ENCODE measurements around the gene LLGL2.
"Not testable (repeated sequence)": the region's sequence is repeated elsewhere in the genome, so short reads cannot be mapped to it uniquely, and the experiment has no call there.

The LLGL2 gene

DNA sequence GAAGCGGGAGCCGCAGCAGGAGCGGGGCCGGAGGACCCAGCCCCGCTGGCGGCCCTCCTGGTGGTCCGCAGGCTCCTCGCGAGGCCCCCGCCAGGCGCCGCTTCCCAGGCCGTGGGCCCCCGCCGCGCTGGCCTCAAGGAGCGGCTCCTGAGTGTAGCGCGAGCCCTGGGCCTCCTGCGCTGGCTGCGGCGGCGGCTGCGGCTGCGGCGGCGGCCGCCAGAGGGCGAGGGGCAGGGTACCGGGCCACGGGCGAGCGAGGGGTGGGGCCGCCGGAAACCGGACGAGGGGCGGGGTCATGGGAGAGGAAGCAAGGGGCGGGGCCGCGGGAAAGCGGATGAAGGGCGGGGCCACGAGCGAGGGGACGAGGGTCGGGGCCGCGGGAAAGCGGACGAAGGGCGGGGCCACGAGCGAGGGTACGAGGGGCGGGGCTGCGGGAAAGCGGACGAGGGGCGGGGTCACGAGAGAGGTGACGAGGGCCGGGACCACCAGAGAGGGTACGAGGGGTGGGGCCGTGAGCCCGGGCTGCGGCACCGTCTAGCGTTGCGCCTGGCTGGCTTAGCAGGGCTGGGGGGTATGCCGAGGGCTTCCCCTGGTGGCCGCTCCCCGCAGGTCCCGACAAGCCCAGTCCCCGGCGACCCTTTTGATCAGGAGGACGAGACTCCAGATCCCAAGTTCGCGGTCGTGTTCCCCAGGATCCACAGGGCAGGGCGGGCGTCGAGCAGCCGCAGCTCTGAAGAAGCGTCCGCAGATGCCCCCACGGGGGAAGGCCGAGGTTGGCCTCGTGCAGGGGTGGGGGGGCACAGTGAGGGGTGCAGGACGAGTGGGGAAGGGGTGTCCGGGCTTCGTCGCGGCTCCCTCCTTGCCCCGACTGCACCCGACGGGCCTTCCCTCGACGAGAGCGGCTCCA is 63.8 kb downstream of the LLGL2 start:
- Mint-ChIP-seq H3K4me3 (peak overlapping the region; percentile 71), H3K27ac (no peak overlapping the region), H3K4me1 (peaks cover 20% of the 10 kb centered on the region), H3K36me3 (no peaks in the 10 kb centered on the region), H3K27me3 (no peaks in the 10 kb centered on the region), H3K9me3 (no peaks in the 10 kb centered on the region)
- peak; percentile 91 for ATAC-seq

DNA sequence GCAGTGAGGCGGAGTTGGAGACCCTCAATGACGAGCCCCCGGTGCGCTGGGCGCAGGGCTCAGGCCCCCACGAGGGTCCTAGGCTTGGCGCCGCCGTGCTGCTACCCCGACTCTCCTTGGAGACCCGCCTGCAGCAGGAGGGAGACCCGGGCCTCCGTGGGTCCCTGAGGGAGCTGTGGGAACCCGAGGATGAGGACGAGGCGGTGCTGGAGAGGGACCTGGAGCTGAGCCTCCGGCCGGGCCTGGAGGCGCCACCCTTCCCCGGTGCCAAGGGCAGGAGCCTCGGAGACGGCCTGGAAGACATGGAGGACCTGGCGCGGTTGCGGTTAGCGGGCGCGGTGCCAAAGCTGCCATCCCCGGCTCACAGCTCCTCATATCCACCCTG is 64.4 kb downstream of the LLGL2 start:
- H3K36me3 Mint-ChIP-seq = no peaks in the 10 kb centered on the region
- H3K9me3 Mint-ChIP-seq = no peaks in the 10 kb centered on the region
- peaks cover 20% of the 10 kb centered on the region for H3K4me1 Mint-ChIP-seq
- no peaks in the 10 kb centered on the region for H3K27me3 Mint-ChIP-seq
- H3K4me3 Mint-ChIP-seq = peak overlapping the region; percentile 34
- H3K27ac Mint-ChIP-seq = no peak overlapping the region
- ATAC-seq = no peak

DNA sequence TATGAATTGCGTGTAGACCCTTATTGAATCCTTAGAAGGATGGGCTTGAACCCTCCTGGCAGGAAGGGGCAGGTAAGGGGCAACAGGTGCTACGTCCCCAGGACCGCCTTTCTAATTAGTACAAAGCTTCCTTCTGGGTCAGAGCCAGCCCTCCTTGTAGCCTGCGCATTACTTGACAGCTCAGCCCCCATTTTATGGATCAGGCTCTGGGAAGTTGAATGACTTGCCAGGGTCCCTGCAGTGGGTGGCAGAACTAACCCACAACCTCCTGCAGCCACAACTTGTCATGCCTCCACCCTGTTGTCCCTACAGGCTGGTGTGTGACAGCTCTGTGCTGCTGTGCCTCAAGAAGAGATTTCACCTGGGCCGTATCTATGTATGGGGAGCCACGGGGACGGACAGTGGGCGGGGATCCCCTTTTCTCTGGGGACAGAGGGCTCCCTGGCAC is 64.8 kb downstream of the LLGL2 start:
- Mint-ChIP-seq H3K9me3 (no peaks in the 10 kb centered on the region), H3K4me1 (peaks cover 20% of the 10 kb centered on the region), H3K27ac (peak overlapping the region; percentile 75), H3K4me3 (peak overlapping the region; percentile 34), H3K36me3 (no peaks in the 10 kb centered on the region), H3K27me3 (no peaks in the 10 kb centered on the region)
- ATAC-seq = no peak

DNA sequence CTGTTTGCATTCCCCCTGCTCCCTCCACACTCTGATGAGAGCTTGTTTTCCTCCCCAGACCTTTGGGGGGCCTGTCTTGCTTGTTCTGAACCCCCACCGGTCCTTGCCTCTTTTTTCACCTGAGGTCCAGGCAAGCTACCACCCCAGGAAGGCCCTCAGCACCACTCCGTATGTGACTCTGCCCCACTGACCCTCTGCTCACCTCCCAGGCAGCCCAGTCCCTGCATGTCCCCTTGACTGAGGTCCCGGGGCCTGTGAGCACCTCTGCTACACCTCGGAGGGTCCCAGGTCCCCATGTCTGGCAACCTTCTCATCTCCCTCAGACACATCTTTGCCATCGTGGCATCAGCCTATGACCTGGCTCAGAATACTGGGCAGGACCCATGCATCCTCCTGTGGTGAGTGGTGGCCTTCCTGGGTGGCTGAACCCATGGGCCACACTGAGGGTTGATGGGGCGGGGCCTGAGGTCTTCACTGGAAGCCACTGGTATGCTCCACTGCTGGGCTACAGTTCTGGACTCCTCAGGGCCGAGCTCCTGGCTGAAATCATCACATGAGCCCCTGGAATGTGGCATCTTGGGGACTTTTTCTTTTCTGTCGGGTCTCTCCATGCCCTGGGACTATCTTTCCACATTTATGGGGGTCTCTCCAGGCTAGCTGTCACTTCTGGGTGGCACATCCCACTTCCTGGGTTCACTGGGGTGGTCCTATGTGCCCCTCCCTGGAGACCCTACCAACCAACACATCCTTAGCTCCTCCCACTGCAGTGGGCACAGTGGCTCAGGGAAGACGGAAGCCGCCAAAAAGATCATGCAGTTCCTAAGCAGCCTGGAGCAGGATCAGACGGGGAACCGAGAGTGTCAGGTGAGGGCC is 65.6 kb downstream of the LLGL2 start:
- H3K9me3 Mint-ChIP-seq = no peaks in the 10 kb centered on the region
- H3K27ac Mint-ChIP-seq = peak overlapping the region; percentile 75
- no peaks in the 10 kb centered on the region for H3K36me3 Mint-ChIP-seq
- peaks cover 20% of the 10 kb centered on the region for H3K4me1 Mint-ChIP-seq
- H3K27me3 Mint-ChIP-seq = no peaks in the 10 kb centered on the region
- ATAC-seq = no peak
- no peak overlapping the region for H3K4me3 Mint-ChIP-seq

- no peaks in the 10 kb centered on the region for H3K36me3 Mint-ChIP-seq
- no peak overlapping the region for H3K27ac Mint-ChIP-seq
- H3K4me3 Mint-ChIP-seq = no peak overlapping the region
- peaks cover 20% of the 10 kb centered on the region for H3K4me1 Mint-ChIP-seq
- no peaks in the 10 kb centered on the region for H3K27me3 Mint-ChIP-seq
- no peaks in the 10 kb centered on the region for H3K9me3 Mint-ChIP-seq
- ATAC-seq = no peak
These were observed 66.3 kb downstream of the LLGL2 start for GRCh38 chr17:75591722-75592302.

DNA sequence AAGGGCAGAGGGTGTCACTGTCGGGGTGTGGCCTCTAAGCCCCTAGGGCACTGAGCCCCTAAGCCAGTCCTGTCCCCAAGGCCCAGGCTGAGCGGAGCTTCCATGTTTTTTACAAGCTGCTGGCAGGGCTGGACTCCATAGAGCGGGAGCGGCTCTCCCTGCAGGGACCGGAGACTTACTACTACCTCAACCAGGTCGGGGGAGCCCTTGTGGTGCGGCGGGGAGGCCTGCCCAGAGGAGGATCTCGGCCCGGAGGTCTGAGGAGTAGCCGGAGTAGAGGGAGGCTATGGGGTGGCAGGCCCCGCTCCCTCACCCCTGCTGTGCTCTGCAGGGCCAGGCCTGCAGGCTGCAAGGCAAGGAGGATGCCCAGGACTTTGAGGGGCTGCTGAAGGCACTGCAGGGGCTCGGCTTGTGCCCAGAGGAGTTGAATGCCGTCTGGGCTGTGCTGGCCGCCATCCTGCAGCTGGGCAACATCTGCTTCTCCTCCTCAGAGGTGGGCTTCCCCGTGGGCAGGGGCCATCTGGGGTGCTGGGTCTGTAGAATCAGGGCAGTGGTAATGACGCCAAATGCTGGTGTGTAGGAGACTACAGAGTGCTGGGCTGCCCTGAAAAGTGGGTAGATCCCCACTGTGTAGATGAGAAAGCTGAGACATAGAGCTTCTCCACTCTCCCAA is 67.0 kb downstream of the LLGL2 start:
- Mint-ChIP-seq H3K4me3 (no peak overlapping the region), H3K9me3 (no peaks in the 10 kb centered on the region), H3K36me3 (no peaks in the 10 kb centered on the region), H3K27me3 (no peaks in the 10 kb centered on the region), H3K27ac (no peak overlapping the region), H3K4me1 (peaks cover 20% of the 10 kb centered on the region)
- ATAC-seq = no peak

- ATAC-seq, H3K9me3 Mint-ChIP-seq, H3K4me3 Mint-ChIP-seq, H3K27me3 Mint-ChIP-seq, H3K27ac Mint-ChIP-seq, H3K36me3 Mint-ChIP-seq: not testable (repeated sequence)
- peaks cover 14% of the 10 kb centered on the region for H3K4me1 Mint-ChIP-seq
These were observed 67.9 kb downstream of the LLGL2 start for GRCh38 chr17:75593430-75593829.

DNA sequence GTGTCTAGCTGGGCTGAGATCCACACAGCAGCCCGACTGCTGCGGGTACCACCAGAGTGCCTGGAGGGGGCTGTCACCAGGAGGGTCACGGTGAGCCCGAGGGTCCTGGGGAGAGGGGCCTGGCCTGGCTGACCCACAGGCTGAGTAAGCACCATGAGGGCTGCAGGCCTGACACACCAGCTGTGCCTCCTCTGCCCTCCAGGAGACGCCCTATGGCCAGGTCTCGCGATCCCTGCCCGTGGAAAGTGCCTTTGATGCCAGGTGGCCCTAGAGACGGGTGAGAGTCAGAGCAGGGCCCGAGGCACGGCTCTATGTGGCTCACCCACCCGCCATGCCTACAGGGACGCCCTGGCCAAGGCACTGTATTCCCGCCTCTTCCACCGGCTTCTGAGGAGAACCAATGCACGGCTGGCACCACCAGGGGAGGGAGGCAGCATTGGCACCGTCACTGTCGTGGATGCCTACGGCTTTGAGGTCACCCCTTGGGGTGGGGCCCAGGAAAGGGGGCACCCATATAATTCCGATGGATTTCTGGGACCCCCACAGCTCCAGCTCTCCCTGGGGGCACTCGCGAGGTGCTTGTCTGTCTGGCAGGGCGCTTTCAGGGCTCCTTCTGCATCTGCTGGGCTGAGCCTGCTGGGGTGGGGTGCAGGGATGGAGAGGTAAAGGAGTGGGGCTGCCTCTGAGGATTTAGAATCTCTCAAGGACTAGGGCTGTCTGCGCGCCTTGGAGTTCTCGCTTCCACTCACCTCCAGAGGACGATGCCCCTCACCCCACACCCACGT is 69.2 kb downstream of the LLGL2 start:
- Mint-ChIP-seq H3K27ac (no peak overlapping the region), H3K9me3 (no peaks in the 10 kb centered on the region), H3K4me3 (no peak overlapping the region), H3K36me3 (no peaks in the 10 kb centered on the region), H3K4me1 (peaks cover 14% of the 10 kb centered on the region), H3K27me3 (no peaks in the 10 kb centered on the region)
- ATAC-seq = no peak

DNA sequence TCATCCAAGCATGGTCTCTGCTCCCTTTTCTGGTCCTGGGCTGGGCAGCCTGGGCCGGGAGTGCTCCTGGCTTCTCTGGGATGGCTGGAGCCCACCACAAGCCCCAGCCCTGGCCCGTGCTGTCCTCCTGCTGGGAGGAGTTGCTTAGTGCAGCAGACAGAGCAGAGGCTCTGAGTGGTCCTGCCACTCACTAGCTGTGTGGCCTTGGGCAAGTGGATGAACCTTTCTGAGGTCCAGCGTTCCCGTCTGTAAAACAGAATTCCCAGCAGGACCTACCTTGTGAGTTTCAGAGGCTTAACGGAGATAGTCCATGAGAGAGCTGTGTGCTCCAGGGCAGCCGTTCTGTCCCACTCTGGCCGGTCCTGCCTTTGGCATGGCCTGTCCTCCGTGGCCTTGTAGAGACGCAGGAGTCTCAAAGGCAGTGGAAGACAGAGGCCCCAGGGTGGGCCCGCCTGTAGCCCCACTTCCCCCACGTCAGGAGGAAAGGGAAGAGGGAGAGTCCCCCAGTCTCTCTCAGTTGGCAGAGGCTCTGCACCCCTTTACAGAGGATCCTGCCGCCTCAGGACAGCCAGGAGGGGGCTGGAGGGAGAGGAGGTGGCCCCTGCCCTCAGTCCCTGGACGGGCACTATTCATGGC is 69.9 kb downstream of the LLGL2 start:
- ATAC-seq = no peak
- Mint-ChIP-seq H3K4me1 (peaks cover 12% of the 10 kb centered on the region), H3K27ac (no peak overlapping the region), H3K36me3 (no peaks in the 10 kb centered on the region), H3K27me3 (no peaks in the 10 kb centered on the region), H3K4me3 (no peak overlapping the region), H3K9me3 (no peaks in the 10 kb centered on the region)

DNA sequence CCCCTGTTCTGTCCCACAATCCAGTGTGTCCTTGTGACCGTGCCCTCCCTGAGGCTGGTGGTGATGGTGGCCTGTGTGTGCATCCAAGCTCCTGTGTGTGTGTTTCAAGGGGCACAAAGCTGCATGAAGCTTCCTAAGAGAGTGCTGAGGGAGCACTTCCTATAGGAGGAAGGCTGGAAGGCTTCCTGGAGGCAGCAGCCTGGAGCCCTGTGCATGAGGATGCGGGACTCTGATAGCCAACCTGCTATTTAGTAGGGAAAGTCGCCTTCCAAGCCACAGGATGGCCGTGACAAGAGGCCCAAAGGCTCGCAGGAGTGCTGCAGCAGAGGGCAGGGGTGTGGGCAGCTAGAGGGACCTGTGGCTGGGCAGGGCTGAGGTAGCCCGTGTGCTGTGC is 70.4 kb downstream of the LLGL2 start:
- Mint-ChIP-seq H3K36me3 (no peaks in the 10 kb centered on the region), H3K27ac (no peak overlapping the region), H3K9me3 (no peaks in the 10 kb centered on the region), H3K4me1 (peaks cover 7% of the 10 kb centered on the region), H3K27me3 (no peaks in the 10 kb centered on the region), H3K4me3 (no peak overlapping the region)
- ATAC-seq = no peak

DNA sequence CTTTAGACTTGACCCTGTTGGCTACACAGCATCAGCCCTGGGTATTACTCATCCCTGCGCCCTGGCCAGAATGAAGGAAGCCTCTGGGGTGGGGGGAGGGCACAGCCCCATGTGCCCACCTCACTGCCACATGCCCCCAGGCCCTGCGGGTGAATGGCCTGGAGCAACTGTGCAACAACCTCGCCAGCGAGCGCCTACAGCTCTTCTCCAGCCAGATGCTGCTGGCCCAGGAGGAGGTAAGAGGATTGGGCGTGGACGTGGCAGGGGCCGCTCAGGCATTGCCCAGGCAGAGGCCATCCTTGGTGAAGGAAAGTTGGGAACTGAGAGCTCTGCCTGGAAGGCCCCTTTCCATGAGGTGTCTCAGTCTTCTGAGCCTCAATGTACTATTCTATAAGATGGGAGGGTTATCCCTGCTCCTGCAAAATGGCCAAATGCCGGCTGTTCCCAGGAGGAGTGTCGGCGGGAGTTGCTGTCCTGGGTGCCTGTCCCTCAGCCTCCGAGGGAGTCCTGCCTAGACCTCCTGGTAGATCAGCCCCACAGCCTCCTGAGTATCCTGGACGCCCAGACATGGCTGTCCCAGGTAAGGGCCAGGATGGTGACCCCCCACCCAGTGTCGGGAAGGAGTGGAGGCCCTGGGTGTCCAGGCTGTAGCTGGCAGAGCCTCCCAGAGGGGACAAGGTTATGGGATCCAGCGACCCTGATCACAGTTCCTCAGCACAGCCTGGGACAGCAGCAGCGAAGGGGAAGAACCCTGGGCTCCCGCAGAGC is 71.0 kb downstream of the LLGL2 start:
- Mint-ChIP-seq H3K9me3 (no peaks in the 10 kb centered on the region), H3K4me1 (peaks cover 7% of the 10 kb centered on the region), H3K27me3 (no peaks in the 10 kb centered on the region), H3K27ac (no peak overlapping the region), H3K4me3 (no peak overlapping the region), H3K36me3 (no peaks in the 10 kb centered on the region)
- ATAC-seq = no peak

- Mint-ChIP-seq H3K27ac (no peak overlapping the region), H3K36me3 (no peaks in the 10 kb centered on the region), H3K4me3 (no peak overlapping the region), H3K4me1 (peaks cover 6% of the 10 kb centered on the region), H3K27me3 (no peaks in the 10 kb centered on the region), H3K9me3 (no peaks in the 10 kb centered on the region)
- peak; percentile 66 for ATAC-seq
These were observed 75.8 kb downstream of the LLGL2 start for GRCh38 chr17:75601057-75601987.

DNA sequence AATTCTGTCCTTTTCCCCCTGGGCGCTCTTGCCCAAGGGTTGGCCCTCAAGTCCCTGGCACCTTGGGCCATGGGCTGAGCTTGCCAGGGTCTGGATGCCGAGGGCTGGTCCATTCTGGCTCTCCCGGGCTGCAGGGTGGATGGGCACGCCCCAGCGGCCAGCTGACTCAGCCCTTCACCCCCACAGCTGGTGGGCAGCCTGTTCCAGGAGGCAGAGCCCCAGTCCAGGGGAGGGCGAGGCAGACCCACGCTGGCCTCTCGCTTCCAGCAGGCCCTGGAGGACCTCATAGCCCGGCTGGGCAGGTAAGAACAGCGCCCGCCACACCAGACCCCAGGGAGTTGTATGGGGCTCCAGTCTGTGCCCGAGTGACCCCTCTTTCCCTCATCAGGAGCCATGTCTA is 77.1 kb downstream of the LLGL2 start:
- ATAC-seq = no peak
- Mint-ChIP-seq H3K27ac (no peak overlapping the region), H3K27me3 (no peaks in the 10 kb centered on the region), H3K4me3 (no peak overlapping the region), H3K4me1 (peaks cover 6% of the 10 kb centered on the region), H3K9me3 (no peaks in the 10 kb centered on the region), H3K36me3 (no peaks in the 10 kb centered on the region)
